GM21786 (cell line): ENCODE data around the gene STIM2.

Source experiments
- ATAC-seq: cut with Tn5 transposase; IDR thresholded peaks from one replicate; pipeline ENCODE4 v1.9.1; 2021; ENCODE audit not compliant: unreplicated experiment

STIM2 gene

DNA sequence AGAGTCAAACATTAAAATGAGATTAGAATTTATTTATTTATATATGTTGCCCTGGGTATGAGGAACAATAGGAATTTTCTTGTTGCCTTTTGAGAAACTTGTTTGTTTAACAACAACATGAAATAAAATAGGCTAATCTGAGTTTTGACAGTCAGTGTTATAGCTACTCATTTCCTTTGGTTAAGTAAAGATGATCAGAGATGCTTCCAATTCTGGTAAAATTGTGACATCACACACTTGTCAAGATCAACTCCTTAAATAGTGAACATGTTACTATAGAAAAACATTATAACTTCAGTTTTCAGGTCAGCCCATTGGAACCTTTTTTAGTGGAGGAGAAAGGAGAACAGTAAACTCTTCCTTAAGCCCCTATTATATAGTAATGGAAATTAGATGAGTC, 136.1 kb downstream of the STIM2 start:
- no peak for ATAC-seq

DNA sequence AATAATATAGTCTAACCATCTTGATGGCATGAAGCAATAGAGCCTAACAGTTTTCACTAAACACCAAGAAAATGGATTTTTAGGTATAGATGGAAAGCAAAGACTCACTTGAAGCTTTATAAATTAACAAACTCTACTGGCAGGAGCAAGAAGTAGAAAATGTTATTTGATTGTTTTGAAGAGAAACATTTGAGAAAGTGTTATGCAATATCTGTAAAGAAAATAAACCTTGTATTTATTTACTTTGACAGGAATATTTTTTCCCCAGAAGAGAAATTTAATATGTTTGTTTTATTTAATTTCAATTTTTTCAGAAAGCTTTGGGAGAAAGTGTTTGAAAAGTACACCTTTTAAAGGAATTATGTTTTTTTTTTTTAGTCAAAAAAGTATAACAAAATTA, 139.0 kb downstream of the STIM2 start:
- no peak for ATAC-seq

DNA sequence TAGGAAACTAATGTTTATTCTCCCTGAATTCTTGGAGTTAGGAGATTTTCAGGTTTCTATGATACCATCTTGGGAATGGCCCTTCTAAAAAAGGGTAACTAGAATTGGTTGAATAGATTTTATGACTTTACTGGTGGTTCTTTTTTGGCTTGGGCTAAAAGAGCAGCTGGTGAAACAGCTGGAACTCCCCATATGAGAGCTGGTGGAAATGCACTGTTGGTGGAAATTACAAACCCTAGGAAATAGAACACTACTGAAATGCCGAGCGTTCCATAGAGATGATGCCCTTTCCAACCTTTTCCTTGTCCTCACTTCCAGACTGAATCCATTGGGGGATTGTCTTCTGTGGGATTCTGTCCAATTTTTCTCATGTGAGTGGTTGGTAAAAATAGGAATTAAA, 139.5 kb downstream of the STIM2 start:
- no peak for ATAC-seq

DNA sequence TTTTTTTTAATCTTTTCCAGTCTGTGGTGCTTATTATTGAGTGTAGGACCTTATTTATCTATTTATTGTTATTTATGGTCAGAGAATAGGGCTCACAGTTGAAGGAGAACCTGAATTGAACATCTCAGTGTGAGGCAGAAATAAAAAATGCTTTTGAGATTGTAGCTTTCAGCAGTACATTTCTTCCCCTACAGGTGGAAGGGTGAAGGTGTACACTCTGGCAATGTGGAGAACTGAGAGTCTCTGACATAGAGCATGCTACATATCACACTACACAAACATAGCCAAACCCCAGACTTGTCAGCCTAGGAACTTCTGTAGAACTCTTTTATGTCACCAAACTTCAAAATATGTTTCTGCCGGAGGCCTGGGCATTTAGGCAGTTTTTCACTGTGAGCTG, 140.2 kb downstream of the STIM2 start:
- peak; percentile 91 for ATAC-seq

DNA sequence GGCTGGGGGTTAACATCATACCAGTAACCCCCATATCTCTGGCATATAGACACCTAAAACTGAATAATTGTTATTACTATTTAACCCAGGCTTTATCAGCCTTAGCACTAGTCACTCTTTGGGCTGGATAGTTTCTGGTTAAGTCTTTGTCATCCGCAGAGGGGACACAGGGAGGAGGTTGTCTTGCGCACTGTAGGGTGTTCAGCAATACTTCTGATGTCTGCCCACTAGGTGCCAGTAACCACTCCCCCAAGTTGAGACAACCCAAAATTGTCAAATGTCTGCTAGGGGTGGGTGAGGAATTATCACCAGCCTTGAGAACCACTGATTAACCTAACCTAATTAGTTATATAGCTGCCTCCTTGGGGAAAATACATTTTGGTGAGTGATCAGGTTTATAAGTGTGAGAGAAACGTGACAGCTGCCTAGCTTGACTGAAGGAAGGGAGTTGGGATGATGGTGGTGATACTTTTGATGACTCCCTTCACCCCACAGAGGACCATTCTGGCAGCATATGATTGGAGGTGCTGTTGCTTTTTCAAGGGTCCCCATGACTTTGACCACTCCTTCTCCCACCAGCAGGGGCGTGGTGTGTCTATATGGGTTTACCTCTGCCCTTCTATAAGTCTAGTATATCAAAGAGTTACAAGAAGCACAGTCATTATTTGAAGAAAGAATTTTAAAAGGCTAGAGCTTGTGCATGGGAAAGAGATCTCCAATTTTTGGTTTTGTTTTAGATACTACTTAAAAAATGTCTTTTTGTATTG, 140.9 kb downstream of the STIM2 start:
- no peak for ATAC-seq

DNA sequence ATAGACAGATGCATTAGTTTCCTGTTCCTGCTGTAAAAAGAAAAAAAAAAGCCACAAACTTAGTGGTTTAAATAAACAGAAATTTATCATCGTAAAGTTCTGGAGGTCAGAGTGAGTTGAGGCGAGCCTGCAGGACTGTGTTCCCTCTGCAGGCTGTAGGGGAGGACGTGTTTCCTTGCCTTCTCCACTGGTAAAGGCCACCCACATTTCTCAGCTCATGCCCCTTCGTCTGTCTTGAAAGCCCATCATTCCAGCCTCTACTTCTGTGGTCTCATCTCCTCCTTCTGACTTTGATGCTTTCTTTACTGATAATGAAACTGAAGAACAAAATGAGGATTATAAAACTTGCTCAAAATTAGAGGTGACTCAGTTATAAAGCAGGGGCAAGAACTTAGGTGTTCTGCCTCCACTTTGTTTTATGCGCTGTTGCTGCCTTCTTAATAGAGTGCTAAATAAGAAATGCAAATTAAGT, 143.0 kb downstream of the STIM2 start:
- no peak for ATAC-seq

DNA sequence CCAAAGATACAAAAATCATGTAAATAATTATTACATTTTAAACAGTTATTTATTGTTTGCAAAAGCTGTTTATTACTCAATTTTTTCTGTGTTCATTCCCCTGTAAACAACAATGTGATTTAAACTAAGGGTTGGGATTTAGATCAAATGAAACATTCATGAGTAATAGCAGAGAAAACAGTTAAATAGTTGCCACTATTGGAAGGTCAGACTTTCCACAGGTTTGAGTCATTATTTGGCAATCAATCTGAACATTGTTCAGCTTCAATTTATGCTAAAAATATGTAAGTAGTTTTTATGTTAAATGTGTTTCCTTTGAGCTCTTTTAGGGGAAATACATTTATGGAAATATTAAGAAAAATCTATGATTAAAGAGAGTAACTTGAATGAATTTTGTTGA, 144.9 kb downstream of the STIM2 start:
- ATAC-seq: no peak

DNA sequence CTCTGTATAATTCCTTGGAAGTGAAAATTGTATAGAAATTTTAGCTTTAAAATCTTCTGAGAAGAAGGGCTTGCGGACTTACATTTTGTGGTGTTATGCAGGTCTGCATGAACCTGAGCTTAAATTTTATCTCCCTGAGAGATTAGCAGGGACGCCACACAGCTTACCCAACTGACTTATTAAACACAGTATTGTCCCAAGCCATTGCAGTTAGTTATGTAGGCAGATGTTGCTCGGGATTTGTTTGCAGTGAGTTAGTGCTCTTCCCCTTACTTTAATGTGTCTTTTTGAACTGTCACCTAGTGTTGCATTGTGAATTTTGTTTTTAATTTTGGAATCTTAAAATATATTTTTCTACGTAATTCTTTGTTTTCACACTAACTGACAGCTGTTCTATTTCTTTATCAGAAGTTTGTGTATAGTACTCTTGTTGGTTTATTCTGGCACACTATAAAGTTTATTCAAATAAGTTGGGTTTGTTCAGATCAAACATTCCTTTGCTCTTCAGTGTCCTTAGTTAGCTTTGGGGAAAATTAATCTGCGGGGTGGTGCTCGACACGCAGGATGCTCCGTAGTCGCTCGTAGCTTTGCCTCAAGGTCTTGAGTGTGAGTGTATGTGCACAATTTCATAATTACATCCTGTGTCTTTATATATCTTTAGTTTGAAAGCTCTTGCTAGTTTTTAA, 145.4 kb downstream of the STIM2 start:
- ATAC-seq: no peak

DNA sequence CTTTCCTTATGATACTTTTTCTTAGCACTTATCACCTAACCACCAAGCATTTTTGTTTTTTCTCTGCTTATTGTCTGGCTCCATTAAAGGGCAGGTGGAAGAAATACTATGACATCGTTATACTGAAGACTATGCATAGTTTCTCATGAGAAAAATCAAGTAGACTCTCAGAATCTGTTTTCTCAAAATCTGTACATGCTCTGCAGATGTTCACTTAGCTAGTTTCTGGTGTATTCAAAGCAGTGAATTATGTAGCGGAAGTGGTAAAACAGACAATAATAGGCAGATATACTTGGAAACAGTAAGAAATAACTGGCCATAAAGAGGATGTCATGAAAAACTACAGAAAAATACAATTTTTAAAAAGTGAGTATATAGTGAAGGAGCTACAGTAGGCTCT, 146.0 kb downstream of the STIM2 start:
- no peak for ATAC-seq

DNA sequence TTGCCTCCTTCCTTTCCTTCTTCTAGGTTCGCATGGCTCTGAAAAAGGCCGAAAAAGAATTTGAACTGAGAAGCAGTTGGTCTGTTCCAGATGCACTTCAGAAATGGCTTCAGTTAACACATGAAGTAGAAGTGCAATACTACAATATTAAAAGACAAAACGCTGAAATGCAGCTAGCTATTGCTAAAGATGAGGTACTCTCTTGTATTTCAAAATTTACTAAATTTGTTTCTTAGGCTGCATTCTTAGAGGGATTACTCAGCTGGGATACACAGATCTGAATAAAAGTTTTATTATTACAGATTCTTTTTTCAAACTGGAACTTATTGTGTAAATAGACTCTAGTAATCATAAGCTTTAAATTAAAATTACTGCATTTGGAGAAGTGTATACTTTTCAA, 146.9 kb downstream of the STIM2 start:
- ATAC-seq: no peak

DNA sequence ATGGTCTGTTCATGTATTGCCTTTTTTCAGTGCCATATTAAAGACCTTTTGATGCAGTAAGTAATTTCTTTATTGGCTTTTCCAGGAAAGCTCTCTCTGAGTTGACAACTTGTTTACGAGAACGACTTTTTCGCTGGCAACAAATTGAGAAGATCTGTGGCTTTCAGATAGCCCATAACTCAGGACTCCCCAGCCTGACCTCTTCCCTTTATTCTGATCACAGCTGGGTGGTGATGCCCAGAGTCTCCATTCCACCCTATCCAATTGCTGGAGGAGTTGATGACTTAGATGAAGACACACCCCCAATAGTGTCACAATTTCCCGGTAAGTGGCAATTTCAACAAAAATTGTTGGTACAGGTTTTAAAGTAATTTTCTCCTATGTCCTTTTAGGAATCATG, 148.0 kb downstream of the STIM2 start:
- no peak for ATAC-seq

DNA sequence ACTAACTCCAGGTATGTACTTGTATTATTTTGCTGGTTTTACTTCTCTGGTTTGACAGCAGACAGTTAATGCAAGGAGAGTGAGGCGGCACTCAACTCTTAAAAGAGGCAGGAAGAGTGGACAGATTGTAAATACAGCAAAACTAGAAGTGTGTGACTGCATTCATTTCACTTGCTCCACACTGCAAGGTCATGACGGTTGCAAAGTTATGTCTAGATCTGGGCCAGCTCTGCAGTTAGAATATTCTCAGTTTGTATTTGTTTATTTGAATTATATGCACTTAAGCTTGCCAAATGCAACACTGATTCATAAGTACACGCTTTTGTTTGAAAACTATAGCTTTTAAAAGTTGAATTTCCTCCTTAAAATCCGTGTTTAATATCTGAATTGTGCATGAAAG, 148.9 kb downstream of the STIM2 start:
- ATAC-seq: no peak

DNA sequence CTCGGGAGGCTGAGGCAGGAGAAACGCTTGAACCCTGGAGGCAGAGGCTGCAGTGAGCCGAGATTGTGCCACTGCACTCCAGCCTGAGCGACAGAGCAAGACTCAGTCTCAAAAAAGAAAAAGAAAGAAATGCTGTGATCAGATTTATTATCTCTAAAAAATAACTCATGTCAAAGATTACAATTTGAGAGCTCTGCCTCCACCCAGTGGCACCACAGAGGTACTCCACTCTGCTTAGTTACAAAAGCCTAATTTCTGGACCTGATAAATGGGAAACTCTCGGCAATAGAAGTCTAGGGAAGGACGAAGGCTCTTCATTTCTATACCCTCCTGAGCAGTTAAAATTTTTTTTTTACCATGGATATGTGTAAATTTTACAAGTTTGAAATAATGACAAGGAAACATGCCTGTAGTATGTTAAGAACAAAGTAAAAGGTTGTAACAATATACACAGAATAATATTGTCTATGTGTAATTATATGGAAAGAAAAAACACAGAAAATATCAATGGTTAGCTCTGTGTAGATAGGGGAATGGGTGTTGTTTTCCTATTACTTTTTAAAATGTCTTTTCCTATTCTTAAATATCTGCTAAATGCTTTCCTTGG, 149.8 kb downstream of the STIM2 start:
- peak; percentile 85 for ATAC-seq

DNA sequence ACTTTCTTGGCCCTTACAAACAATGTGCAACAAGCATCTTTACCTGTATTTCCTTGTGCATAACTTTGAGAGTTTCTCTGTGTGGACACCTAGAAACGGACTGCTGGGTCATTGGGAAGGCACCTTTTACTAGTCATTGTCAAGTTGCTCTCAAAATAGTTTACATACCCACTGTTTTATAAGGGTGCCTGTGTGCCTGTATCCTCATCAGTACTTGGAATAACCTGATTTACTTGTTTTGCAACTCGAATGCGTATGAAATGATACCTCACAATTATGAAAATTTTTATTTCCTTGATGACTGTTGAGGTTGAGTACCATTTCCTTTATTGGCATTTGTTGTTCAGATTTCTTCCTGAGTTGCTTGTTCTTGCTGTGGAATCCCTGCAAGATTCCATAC, 150.8 kb downstream of the STIM2 start:
- no peak for ATAC-seq

DNA sequence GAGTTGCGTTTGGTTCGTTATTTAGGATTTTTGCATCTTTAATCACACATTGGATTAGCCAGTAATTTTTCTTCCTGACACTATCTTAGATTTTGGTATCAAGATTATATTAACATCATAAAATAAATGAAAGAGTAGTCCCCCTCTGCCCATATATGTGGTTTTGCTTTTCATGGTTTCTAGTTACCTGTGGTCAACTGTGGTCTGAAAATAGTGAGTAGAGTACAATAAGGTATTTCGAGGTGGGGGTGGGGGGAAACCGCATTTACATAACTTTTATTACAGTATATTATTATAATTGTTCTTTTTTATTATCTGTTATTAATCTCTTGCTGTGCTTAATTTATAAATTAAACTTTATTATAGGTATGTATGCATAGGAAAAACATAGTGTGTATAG, 152.4 kb downstream of the STIM2 start:
- no peak for ATAC-seq

DNA sequence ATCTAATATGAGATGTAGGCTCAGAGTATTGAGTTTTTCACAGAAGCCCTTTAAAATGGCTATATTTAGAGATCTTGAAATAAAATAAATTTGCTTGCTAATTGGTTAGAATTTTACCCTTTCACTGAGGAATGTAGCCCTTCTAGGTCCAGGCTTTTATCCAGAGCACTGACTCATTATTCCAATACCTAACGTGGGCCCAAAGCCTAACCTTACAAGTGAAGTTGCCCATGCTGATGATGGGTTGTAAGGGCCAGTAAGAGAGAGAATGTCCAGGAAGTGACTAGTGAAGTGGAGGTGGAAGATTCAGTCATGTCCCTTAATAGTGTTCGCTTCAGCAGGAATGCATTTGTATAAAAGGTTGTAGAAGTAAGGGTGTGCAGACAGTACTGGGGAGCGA, 155.9 kb downstream of the STIM2 start:
- no peak for ATAC-seq

DNA sequence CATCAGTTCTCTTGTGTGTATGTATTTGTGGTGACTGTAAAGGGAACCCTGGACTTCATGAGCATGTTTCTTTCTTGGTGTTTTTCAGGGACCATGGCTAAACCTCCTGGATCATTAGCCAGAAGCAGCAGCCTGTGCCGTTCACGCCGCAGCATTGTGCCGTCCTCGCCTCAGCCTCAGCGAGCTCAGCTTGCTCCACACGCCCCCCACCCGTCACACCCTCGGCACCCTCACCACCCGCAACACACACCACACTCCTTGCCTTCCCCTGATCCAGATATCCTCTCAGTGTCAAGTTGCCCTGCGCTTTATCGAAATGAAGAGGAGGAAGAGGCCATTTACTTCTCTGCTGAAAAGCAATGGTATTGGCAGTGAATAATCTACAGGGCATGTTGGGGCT, 157.0 kb downstream of the STIM2 start:
- ATAC-seq: no peak

DNA sequence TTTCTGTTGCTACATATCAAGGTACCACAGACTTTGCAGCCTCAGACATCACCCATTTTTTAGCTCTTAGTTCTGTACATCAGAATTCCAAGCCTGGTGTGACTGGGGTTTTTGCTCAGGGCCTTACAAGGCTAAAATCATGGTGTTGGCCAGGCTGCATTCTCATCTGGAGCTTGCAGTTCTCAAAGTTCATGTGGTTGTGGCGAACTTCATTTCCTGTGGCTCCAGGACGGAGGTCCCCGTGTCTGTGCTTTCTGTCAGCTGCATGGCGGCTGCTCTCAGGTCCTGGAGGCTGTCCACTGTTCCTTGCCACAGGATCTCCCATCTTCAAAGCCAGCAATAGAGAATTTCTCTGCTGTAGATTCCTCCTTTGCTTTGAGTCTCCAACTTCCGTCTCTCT, 157.4 kb downstream of the STIM2 start:
- ATAC-seq: no peak

DNA sequence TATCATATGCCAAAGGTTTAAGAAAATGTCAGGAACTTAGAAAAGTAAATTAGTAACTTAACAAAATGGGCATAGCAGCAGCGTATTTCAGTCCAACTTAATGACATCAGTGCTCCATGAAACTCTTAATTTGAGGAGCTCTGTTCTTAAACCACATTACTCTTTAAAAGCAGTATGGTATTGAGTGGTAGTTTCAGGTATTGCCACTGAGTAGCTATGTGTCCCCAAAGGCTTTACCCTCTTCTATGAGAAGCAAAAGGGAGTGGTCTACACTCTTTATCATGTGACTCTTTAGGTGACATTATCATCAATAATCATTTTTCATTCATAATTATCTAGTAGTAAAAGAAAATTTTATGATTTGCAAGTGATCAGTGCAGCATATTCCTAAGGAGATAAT, 158.3 kb downstream of the STIM2 start:
- no peak for ATAC-seq

DNA sequence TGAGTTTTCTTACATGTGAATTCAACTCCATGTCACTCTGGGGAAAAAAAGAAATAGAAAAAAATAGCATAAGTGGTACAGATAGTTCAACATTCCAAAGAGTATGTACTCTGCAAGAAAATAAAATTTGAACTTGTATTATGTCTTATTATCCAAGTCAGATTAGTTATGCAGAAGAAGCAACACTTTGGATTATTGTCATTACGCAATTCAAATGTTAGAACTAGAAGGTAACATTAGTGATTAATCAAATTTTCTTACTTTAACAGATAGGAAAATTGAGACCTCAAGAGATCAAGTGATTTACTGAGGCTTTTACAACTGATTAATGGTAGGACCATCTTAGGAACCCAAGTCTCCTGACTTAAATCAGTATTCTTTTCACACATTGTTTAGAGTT, 159.1 kb downstream of the STIM2 start:
- no peak for ATAC-seq

DNA sequence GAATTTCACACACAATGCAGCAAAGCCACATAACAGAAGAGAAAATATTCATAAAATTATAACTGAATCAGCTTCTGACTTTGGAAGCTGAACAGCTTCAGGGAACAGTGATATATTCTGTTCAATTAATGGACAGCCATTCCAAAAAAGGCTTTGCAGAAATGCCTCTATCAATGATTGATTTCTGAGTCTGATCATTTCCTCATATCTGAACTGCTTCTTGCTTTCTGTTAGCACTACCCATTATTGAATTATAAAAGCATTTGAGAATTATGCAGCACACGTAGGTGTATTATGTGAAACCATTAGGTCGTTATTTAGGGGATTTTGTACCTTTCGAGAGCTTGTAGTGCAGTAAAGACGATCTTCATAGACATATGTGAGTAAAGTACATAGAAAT, 159.6 kb downstream of the STIM2 start:
- no peak for ATAC-seq

DNA sequence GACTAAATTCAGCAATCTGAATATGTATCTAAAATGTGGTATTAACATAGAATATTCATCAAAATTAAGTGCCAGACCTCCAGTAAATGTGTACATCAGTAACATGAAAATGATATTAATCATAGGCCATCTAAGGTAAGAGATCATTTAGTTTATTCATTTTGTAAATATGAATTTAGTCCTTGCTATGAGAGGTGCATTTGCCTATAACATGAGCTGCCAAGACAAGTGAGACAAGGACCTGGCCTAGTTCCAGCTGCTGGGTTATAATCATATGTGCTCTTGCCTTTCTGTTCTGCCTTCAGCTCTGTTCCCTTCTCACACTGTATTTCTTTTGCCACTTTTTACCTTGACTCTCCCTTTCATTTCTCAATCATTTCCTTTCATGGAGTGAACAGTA, 160.0 kb downstream of the STIM2 start:
- no peak for ATAC-seq
